Fibroblast of skin of right biceps (primary cell): ENCODE results near the gene RABL6.
"Not testable (repeated sequence)": the region's sequence is repeated elsewhere in the genome, so short reads cannot be mapped to it uniquely, and the experiment has no call there.

Source experiments
- DNase-seq: peaks from one replicate; pipeline ENCODE4 v3.0.0-alpha.2; 2013

The RABL6 gene

DNA sequence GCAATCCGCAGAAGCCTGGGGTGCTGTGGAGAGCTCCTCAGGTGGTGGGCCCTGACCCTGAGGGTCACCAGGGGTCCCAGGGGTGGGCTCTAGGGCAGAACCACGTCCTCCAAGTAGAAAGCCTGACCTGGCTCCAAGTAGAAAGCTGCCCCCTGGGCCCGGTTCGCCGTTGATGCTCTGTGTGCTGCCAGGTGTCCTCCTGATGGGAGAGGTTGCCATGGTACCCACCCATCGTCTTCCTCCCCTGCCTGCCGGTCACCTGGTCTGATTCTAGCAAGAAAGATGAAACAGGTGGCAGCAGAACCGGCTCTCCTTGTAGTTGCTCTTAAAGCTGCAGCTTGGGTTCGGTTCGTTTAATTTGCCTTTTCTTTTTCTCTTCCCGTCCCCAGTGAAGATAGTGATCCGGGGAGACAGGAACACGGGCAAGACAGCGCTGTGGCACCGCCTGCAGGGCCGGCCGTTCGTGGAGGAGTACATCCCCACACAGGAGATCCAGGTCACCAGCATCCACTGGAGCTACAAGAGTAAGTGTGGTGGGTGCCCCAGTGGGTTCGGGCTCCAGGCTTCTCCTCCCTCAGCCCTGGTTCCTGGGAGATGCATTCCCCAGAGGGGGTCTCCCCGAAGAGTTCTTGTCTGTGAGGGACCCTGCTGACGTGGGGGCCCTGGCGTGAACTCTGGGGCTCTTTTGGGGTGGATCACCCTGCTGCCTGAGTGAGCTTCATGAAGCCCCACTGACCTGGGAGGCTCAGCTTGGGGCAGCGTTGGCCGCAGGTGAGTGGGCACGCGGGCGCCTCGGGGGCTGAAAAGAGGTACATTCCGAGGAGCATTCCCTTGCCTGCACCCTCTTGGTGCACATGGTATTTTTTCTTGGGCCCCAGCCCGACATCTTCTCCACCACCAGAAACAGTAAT lies 15.6 kb downstream of the RABL6 start:
- DNase-seq = no peak

GRCh38 chr9:136824496-136825225 lies 16.9 kb downstream of the RABL6 start:
- DNase-seq = no peak

DNA sequence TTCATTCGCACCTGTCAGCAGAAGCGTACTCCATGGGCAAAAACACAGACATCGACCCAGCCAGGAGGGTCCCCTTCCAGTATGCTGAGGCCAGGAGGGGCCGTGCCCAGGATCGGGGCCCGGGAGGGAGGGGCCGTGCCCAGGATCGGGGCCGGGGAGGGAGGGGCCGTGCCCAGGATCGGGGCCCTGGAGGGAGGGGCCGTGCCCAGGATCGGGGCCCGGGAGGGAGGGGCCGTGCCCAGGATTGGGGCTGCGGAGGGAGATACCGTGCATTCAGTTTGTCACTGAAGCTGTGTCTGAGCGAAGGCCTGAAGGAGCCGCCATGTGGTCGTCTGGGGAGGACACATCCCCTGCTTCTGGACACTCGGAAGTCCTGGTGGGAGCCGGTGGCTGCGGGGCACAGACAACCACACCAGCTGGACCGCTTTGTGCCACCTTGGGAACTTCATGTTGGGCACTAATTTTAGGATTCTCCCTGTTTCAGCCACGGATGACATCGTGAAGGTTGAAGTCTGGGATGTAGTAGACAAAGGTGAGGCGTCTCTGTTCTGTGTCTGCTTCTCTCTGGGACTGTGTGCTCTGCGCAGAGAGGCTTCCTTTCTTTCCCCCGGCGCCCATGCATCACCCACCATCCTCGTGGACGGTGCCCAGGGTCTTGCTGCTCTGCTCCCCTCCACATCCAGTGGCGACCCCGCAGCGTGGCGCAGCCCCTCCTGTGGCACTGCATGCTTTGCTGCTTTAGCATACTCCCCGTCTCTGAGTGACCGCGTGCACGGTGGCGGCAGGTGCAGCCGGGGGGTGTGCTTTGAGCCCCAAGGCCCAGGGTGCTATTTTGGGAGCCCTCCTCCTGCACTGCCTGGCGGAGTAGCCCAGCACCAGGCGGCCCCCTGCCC lies 17.8 kb downstream of the RABL6 start:
- no peak for DNase-seq

GRCh38 chr9:136826188-136826541 lies 18.4 kb downstream of the RABL6 start:
- no peak for DNase-seq

DNA sequence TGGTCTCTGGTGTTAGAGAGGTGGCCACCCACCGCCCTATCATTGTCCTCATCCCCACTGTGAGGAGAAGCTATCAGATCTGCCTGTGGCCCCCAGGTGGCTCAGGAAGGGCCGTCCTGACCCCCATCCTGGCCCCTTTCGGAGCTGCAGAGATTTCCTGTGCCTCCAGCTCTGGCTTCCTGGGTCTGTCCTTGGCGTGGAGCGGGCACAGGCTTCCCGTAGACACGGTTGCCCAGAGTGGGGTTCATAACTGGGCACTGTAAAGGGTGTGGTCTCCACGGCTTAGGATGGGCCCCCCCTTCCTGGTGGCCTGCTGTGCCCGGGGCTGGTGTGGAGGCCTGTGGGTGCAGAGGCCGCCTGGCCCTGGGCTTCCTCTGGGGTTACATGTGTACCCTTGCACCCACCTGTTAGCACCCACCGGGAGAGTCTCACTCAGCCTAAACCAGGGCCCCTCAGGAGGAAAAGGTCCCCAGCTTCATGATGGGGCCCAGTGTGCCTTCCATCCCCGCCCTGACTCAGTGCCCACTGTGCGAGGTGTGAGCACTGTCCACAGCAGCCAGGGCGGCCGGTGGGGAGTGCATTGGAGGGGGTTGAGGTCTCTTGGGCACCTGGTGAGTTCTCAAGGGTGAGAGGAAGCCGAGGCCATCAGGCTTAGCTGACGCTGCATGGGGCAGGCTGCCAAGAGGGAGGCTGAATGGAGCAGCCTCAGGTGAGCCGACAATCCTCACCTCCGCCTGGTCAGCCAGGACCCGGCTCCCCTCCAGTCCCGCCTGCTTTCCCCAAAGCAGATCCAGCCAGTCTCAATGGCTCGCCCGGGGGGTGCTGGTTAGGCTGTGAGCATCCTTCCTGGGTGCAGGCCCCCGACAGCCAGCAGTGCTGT lies 19.2 kb downstream of the RABL6 start:
- no peak for DNase-seq

DNA sequence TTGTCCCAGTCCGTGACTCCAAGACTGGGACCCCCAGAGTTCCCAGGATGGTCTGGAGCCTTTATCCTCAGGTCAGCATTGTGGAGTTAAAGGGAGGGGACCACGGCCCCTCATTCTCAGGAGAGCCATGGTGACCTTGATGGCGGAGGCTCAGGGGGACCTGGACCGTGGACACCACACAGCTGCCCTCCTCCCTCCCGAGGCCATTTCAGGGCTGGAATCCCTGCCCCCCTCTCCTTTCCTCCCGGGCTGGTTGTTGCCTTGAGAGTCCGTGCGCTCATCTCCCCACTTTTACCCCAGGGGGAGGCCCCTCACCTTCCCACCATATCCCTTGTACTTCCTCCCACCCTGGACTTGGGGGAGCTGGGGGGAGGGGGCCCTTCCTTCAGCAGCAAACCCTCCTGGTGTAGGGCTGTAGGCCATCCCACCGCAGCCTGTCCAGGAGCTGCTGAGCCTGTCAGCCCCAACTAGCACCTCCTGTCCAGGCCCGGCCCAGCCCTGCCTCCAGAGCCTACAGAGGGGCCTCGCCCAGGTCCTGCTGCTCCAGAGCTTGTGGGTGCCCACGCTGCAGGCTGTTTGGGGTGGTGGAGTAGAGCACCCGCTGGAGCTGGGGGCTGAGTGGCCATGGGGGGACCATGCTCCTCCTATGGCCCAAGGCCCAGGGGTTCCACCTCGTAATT lies 20.2 kb downstream of the RABL6 start:
- no peak for DNase-seq

DNA sequence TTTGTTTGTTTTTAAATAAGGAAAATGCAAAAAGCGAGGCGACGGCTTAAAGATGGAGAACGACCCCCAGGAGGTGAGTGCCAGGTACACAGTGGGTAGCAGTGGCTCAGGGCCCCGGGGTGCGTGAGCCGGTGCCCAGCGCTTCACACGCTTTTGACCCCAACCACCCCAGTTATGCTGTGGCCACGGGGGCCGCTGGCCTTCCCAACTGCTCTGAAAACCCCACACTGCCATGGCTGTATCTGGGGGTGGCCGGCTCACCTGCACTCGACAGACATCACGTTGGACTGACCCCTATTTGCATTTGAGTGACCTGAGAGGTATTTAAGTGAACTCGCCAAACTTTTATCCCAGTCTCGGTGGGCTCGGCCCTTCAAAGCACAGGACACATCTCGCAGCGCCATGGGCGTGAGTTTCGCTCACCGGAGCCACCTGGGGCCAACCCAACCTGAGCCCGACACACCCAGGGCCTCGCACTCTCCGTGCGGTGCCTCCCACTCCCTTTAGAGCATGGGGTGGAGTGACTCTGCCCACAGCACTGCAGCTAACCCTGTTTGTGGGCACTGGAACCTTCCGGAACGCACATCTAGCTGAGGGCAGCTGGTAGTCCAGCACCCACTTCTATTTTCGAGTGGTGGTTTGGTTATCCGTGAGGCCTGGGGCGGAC lies 20.9 kb downstream of the RABL6 start:
- DNase-seq = no peak

- DNase-seq = no peak
Observed at GRCh38 chr9:136829412-136829811, 21.7 kb downstream of the RABL6 start.

DNA sequence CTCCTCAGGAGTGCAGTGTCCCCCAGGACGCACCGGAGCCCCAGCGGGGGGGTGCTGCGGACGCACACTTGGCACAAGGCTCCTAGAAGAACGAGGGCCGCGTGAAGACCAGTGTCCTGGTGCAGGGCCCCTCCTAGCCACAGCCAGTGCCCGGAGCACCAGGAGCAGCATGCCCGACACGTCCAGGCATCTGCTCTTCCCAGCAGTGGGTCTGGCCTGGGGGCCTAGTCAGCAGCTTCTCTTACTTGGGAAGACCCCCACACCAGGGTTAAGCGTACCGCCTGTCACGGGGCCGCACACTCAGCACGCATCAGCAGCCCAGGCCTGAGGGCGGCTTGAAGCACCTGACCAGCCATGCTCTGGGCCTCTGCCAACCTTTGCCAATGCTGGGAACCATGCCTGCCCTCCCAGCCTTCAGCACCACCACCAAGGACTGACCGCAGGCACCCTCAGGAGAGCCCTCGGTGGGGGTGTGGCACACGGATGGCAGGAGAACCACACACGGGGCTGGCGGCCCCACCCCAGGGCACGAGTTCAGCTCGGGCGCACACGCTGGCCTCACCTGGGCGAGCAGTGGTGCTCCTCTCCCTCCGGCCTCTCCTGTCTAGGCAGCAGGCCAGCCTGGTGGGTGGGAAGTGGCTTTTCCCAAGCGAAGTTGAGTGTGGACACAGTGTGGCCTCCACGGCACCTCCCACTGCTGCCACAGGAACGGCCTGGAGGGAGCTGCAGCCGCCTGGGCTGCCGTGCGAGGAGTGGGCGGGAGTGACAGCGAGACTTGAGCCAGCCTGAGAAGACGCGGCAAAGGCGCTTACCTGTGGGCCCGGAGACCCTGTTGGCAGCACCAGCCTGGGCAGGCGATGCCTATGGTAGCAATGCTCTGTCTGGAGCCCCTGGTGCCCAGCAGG lies 22.5 kb downstream of the RABL6 start:
- DNase-seq = no peak

GRCh38 chr9:136831002-136831719 lies 23.4 kb downstream of the RABL6 start:
- no peak for DNase-seq

GRCh38 chr9:136831720-136832104 lies 24.0 kb downstream of the RABL6 start:
- DNase-seq = no peak

GRCh38 chr9:136832581-136832980 lies 24.8 kb downstream of the RABL6 start:
- DNase-seq = no peak

GRCh38 chr9:136833381-136834048 lies 25.8 kb downstream of the RABL6 start:
- not testable (repeated sequence) for DNase-seq

- DNase-seq = no peak
Observed at GRCh38 chr9:136835162-136835931, 27.6 kb downstream of the RABL6 start.

GRCh38 chr9:136835932-136836904 lies 28.5 kb downstream of the RABL6 start:
- DNase-seq = no peak

DNA sequence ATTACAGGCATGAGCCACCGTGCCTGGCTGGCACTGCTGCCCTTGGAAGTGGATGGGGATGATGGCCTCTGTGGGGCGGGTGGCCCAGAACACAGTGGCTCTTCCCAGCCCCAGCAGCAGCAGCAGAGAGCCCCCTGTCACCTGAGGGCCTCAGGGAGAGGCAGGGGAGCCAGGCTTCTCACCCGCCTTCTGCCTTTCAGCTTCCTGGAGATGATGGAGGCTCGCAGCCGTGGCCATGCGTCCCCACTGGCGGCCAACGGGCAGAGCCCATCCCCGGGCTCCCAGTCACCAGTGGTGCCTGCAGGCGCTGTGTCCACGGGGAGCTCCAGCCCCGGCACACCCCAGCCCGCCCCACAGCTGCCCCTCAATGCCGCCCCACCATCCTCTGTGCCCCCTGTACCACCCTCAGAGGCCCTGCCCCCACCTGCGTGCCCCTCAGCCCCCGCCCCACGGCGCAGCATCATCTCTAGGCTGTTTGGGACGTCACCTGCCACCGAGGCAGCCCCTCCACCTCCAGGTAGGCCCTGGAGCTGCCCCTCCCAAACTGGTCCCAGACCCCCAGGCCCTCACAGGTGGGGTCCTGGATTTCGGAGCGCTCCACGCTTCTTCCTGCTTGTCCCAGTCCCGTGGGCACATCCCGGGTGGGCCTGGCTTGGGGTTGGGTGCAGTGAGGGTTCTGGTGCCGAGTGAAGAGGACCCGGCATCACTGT lies 29.6 kb downstream of the RABL6 start:
- DNase-seq = no peak
